ENCODE data around the gene AHSA1.

The AHSA1 gene

DNA sequence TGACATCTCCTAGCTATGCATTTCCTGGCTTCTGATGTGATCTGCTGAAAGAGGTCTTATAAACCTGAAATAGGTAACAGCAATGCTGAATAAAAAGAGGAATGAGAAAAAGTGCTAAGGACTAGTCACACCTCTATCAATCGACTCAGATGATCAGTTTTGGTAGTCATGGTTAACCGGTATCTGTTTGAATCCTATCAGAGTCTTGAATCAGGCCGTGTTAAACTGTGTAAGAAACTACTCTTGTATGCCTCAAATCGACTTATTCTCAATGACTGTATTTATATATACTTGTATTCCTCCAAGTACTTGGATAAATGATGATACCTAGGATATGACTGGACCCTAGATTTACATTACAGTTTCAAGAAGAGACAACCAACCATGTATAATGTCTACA, 51.5 kb downstream of the AHSA1 start:
- no peak for DNase-seq (ENCODE audit: low spot score)

DNA sequence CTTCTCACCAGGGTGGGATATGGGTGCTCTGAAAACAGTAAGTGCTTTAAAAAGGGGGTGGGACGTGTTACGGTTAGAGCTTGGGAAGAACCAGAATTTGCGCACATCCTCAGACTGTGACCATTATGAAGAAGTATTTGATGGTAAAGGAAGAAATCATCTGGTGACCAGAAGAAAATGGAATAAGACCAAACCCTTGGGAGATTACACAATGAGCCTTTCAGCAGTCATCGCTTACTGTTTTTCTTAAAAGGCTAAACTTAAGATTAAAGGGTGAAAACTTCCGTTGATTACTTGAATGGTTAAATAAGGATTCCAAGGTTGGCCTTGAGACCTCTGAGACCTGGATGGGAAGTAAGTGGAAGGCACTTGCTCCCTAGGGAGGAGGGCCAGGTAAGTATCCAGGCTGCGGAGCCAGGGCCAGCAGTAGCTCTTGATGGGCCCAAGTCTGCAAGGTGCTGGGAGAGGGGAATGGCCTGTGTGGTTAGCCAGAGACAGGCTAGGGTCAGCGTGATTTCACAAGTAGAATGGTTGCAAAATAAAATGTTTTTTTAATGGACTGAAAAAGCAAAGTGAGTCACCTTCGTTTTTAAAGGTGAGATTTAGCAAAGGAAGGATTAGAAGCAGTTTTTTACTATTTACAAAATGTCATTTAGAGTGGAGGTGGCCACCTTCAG, 53.7 kb downstream of the AHSA1 start:
- DNase-seq (ENCODE audit: low spot score) = no peak

GRCh38 chr14:77516126-77516525, 58.2 kb downstream of the AHSA1 start:
- no peak for DNase-seq (ENCODE audit: low spot score)
